ENCODE results near the gene ATP7A.
"Not testable (repeated sequence)": the region's sequence is repeated elsewhere in the genome, so short reads cannot be mapped to it uniquely, and the experiment has no call there.

Gene ATP7A

DNA sequence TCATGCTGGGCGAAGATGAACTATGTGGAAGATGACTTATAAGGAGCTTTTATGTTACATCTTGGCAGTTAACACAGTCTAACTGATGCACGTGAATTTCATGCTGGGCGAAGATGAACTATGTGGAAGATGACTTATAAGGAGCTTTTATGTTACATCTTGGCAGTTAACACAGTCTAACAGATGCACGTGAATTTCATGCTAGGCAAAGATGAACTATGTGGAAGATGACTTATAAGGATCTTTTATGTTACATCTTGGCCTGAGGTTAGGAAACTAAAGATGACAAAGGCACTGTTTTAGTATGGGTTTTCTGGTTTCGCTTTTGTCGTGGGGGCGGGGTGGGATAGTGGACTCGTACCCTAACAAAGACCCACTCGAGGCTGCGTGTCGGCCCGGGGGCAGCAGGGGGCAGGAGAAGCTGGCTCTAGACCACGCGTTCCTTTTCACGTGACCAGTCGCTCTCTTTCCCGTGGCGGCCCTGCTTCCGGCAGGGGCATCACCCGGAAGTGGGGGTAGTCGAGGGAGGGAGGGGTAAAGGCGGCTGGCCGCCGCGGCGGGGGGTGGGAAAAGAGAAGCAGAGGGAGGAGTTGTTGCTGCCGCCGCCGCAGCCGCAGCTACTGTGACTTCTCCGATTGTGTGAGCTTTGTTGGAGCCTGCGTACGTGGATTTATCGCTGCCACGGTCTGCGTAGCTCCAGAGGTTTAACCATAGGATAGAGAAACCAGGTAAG lies at the start of gene ATP7A:
Gene ATP7A (plus strand): TSS at position 586 of the 733 bp plus-strand sequence. CDS start 60,949 bp downstream, outside the sequence.
- DNase-seq (ENCODE audit: low spot score): peak; percentile 87

GRCh38 chrX:77875372-77875771 lies 35.1 kb upstream of the ATP7A start:
- no peak for DNase-seq (ENCODE audit: low spot score)

- DNase-seq (ENCODE audit: low spot score): not testable (repeated sequence)
Observed at GRCh38 chrX:77881418-77881817, 29.1 kb upstream of the ATP7A start.

- no peak for DNase-seq (ENCODE audit: low spot score)
Observed at GRCh38 chrX:77892887-77893286, 17.6 kb upstream of the ATP7A start.

GRCh38 chrX:77893713-77894112 lies 16.8 kb upstream of the ATP7A start:
- no peak for DNase-seq (ENCODE audit: low spot score)

GRCh38 chrX:77894921-77895886 lies 15.3 kb upstream of the ATP7A start, which contains the start of gene MAGT1:
TSS of gene MAGT1 (minus strand) at chrX:77895435. CDS start at chrX:77895410, 25 bp downstream.
- DNase-seq (ENCODE audit: low spot score): peak; percentile 96

GRCh38 chrX:77899081-77899828 lies 11.2 kb upstream of the ATP7A start, which contains the start of gene COX7B:
TSS of gene COX7B (plus strand) at chrX:77899468. CDS start at chrX:77899554, 86 bp downstream.
- peak; percentile 97 for DNase-seq (ENCODE audit: low spot score)

DNA sequence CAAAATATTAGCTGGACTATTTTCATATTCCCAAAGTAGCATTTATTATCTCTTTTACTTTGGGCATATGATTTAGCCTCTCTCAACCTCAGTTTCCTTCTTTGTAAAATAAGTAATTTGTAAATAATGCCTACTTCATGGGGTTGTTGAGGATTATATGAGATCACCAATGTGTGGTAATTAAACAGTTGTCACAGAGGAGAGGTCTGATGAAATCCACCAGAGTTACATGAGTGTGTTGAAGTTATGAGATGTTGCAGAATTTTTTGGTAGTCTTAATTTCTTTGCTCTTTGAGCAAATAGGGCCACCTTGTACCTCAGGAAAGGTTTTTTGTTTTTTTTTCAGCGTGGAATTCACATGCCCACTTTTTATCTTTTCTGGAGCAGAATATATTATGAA lies 9.8 kb upstream of the ATP7A start:
- no peak for DNase-seq (ENCODE audit: low spot score)

GRCh38 chrX:77901506-77901905 lies 9.0 kb upstream of the ATP7A start:
- no peak for DNase-seq (ENCODE audit: low spot score)

DNA sequence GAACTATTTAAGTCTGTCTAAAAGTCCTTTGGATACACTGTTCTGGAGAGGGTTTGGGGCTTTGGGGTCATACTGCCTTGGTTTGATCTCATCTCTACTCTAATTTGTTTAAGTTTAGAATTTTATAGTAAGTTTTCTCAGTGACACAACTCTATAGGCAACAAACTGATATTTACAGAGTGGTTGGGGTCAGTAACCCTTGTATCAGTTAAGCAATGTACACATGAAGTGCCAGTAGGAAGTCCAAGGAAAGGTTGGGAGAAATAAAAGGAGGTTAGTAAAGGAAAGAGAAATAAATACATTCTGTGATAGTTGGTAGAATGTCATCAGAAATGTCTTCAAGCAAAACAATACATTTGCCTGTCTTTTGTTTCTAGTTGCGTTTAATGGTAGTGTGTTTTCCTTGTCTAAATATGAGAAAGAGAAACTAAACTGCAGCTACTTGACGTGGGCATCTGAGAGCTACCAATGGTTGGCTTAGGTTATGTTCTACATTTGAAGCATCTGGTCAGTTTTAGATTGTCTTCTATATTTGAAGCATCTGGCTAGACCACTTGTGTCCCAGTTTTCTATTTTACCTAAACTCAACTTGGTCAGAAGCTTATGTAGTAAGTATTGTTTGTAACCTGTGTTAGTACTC lies 6.9 kb downstream of the ATP7A start:
- no peak for DNase-seq (ENCODE audit: low spot score)

GRCh38 chrX:77918568-77918967 lies 8.1 kb downstream of the ATP7A start:
- no peak for DNase-seq (ENCODE audit: low spot score)

GRCh38 chrX:77919370-77919769 lies 8.9 kb downstream of the ATP7A start:
- not testable (repeated sequence) for DNase-seq (ENCODE audit: low spot score)

GRCh38 chrX:77922787-77923186 lies 12.3 kb downstream of the ATP7A start:
- DNase-seq (ENCODE audit: low spot score): no peak

- DNase-seq (ENCODE audit: low spot score): no peak
Observed at GRCh38 chrX:77924320-77924859, 13.9 kb downstream of the ATP7A start.

GRCh38 chrX:77925764-77926163 lies 15.3 kb downstream of the ATP7A start:
- DNase-seq (ENCODE audit: low spot score): no peak

GRCh38 chrX:77930581-77930980 lies 20.1 kb downstream of the ATP7A start:
- no peak for DNase-seq (ENCODE audit: low spot score)

- no peak for DNase-seq (ENCODE audit: low spot score)
Observed at GRCh38 chrX:77935886-77936285, 25.4 kb downstream of the ATP7A start.

GRCh38 chrX:77936299-77936698 lies 25.8 kb downstream of the ATP7A start:
- DNase-seq (ENCODE audit: low spot score): no peak

GRCh38 chrX:77937291-77937690 lies 26.8 kb downstream of the ATP7A start:
- peak; percentile 11 for DNase-seq (ENCODE audit: low spot score)

DNA sequence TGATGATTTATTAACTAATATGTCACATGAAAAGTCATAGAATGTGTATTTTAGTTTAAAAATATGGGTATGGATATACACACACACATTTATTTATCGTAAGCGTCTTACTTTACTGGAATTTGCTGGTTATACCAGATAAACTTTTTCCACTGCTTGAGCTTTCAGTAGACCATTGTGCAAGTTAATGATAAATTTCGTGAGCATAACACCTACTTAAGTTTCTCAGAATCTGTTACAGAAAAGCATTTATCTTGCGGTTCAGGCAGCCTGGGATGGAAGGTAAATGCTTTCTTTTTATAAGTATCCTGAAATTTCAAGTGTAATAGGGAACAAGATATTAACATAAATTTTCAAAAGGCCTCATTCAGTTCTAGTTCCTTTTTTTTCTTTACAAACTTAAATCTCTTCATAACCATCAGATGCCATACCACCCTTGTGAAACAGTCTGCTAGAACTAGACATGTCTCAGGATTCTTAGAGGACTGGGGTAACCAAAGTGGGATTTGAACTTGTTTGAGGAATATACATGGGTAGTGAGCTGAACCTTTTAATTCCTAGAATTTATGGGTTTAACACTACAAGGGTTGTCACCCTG lies 27.7 kb downstream of the ATP7A start:
- no peak for DNase-seq (ENCODE audit: low spot score)

DNA sequence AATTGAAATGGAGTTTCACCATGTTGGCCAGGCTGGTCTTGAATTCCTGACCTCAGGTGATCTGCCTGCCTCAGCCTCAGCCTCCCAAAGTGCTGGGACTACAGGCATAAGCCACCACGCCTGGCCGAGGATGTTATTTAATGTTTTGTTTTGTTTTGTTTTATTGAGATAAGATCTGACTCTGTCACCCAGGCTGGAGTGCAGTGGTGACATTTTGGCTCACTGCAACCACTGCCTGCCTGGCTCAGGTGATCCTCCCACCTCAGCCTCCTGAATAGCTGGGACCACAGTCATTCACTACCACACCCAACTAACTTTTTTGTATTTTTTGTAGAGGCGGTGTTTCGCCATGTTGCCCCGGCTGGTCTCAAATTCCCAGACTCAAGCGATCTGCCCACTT lies 34.5 kb downstream of the ATP7A start:
- not testable (repeated sequence) for DNase-seq (ENCODE audit: low spot score)
